ENCODE results near the gene TMEM63B.
"Not testable (repeated sequence)": the region's sequence is repeated elsewhere in the genome, so short reads cannot be mapped to it uniquely, and the experiment has no call there.

TMEM63B gene

GRCh38 chr6:44127186-44128019 lies at the start of gene TMEM63B, which contains the start of gene MRPL14:
TSS of gene TMEM63B (plus strand) at chr6:44127554. CDS start at chr6:44134585, 7,031 bp downstream.
TSS of gene MRPL14 (minus strand) at chr6:44127452. CDS start at chr6:44116611, 10,841 bp downstream.
- DNase-seq (ENCODE audit: low read depth in 2 of 2): peak; percentile 78 to 80

GRCh38 chr6:44078219-44078826 lies 49.0 kb upstream of the TMEM63B start:
- DNase-seq (ENCODE audit: low read depth in 2 of 2): no peak

- peak in 1 of 2 experiments; percentile 46 for DNase-seq (ENCODE audit: low read depth in 2 of 2)
These were observed 48.3 kb upstream of the TMEM63B start for GRCh38 chr6:44078827-44079671.

GRCh38 chr6:44079672-44080071 lies 47.7 kb upstream of the TMEM63B start:
- DNase-seq (ENCODE audit: low read depth in 2 of 2): no peak

- no peak for DNase-seq (ENCODE audit: low read depth in 2 of 2)
These were observed 46.5 kb upstream of the TMEM63B start for GRCh38 chr6:44080561-44081521.

GRCh38 chr6:44081753-44082152 lies 45.6 kb upstream of the TMEM63B start:
- DNase-seq (ENCODE audit: low read depth in 2 of 2): no peak

GRCh38 chr6:44082872-44083321 lies 44.5 kb upstream of the TMEM63B start:
- DNase-seq (ENCODE audit: low read depth in 2 of 2): no peak

- peak in 1 of 2 experiments; percentile 30 for DNase-seq (ENCODE audit: low read depth in 2 of 2)
These were observed 42.9 kb upstream of the TMEM63B start for GRCh38 chr6:44084231-44085014.

- no peak for DNase-seq (ENCODE audit: low read depth in 2 of 2)
These were observed 42.1 kb upstream of the TMEM63B start for GRCh38 chr6:44085219-44085618.

GRCh38 chr6:44086931-44087574 lies 40.3 kb upstream of the TMEM63B start:
- DNase-seq (ENCODE audit: low read depth in 2 of 2): no peak

GRCh38 chr6:44087623-44088022 lies 39.7 kb upstream of the TMEM63B start:
- no peak for DNase-seq (ENCODE audit: low read depth in 2 of 2)

- DNase-seq (ENCODE audit: low read depth in 2 of 2): no peak
These were observed 38.3 kb upstream of the TMEM63B start for GRCh38 chr6:44088827-44089590.

- DNase-seq (ENCODE audit: low read depth in 2 of 2): no peak
These were observed 36.9 kb upstream of the TMEM63B start for GRCh38 chr6:44090465-44090864.

- DNase-seq (ENCODE audit: low read depth in 2 of 2): not testable (repeated sequence)
These were observed 36.0 kb upstream of the TMEM63B start for GRCh38 chr6:44091356-44091755.

GRCh38 chr6:44091981-44092884 lies 35.1 kb upstream of the TMEM63B start:
- DNase-seq (ENCODE audit: low read depth in 2 of 2): no peak

GRCh38 chr6:44093066-44093465 lies 34.3 kb upstream of the TMEM63B start:
- DNase-seq (ENCODE audit: low read depth in 2 of 2): no peak

GRCh38 chr6:44093750-44094402 lies 33.5 kb upstream of the TMEM63B start:
- no peak for DNase-seq (ENCODE audit: low read depth in 2 of 2)

All from fibroblast of skin of left quadriceps (primary cell).